Epithelial cell of prostate (primary cell): ENCODE results near the gene GLTP.
A peak's percentile ranks its signal among the peaks of the same experiment; 100 is the strongest.
"Not testable (repeated sequence)": the region's sequence is repeated elsewhere in the genome, so short reads cannot be mapped to it uniquely, and the experiment has no call there.

Source experiments
- DNase-seq: peaks from one replicate; pipeline ENCODE4 v3.0.0-alpha.2; 2011; ENCODE audit warnings: low read depth, low spot score
- H3K27ac ChIP-seq: fragments of 450-650 bp; 2 replicates; pipeline ENCODE4 v1.5.1; 2017; ENCODE audit warnings: mild to moderate bottlenecking

The GLTP gene

GRCh38 chr12:109880043-109880931, at the start of gene GLTP:
Gene GLTP, minus strand, starts transcription at chr12:109880541. Its CDS starts 167 bp downstream, at chr12:109880374.
- DNase-seq: no peak
- H3K27ac ChIP-seq: peak within 1 kb of the TSS; percentile 99

GRCh38 chr12:109929326-109929725, 49.0 kb upstream of the GLTP start:
- DNase-seq, H3K27ac ChIP-seq: not testable (repeated sequence)

GRCh38 chr12:109928058-109928656, 47.8 kb upstream of the GLTP start:
- DNase-seq: no peak
- no peak overlapping the region for H3K27ac ChIP-seq

GRCh38 chr12:109927622-109928021, 47.3 kb upstream of the GLTP start:
- DNase-seq: no peak
- H3K27ac ChIP-seq: no peak overlapping the region

- no peak overlapping the region for H3K27ac ChIP-seq
- no peak for DNase-seq
Observed at GRCh38 chr12:109926488-109927210, 46.3 kb upstream of the GLTP start.

GRCh38 chr12:109926016-109926415, 45.7 kb upstream of the GLTP start:
- no peak for DNase-seq
- H3K27ac ChIP-seq: no peak overlapping the region

- DNase-seq: no peak
Observed at GRCh38 chr12:109925185-109925840, 45.0 kb upstream of the GLTP start.

GRCh38 chr12:109923481-109924245, 43.3 kb upstream of the GLTP start:
- no peak for DNase-seq
- no peak overlapping the region for H3K27ac ChIP-seq

More at GRCh38 chr12:109925185-109925840, 45.0 kb upstream of the GLTP start:
- H3K27ac ChIP-seq: no peak overlapping the region

GRCh38 chr12:109923038-109923437, 42.7 kb upstream of the GLTP start:
- no peak overlapping the region for H3K27ac ChIP-seq
- DNase-seq: no peak

- H3K27ac ChIP-seq: no peak overlapping the region
- no peak for DNase-seq
Observed at GRCh38 chr12:109921982-109922381, 41.6 kb upstream of the GLTP start.

GRCh38 chr12:109920261-109920780, 40.0 kb upstream of the GLTP start:
- no peak overlapping the region for H3K27ac ChIP-seq
- DNase-seq: no peak

- no peak overlapping the region for H3K27ac ChIP-seq
- DNase-seq: no peak
Observed at GRCh38 chr12:109919456-109919855, 39.1 kb upstream of the GLTP start.

GRCh38 chr12:109916045-109916444, 35.7 kb upstream of the GLTP start:
- DNase-seq: no peak
- no peak overlapping the region for H3K27ac ChIP-seq

GRCh38 chr12:109915171-109916040, 35.1 kb upstream of the GLTP start:
- peak; percentile 31 for DNase-seq
- H3K27ac ChIP-seq: no peak overlapping the region

GRCh38 chr12:109914461-109914860, 34.1 kb upstream of the GLTP start:
- no peak overlapping the region for H3K27ac ChIP-seq
- no peak for DNase-seq

GRCh38 chr12:109912855-109913321, 32.5 kb upstream of the GLTP start:
- H3K27ac ChIP-seq: no peak overlapping the region
- DNase-seq: no peak

GRCh38 chr12:109910969-109911348, 30.6 kb upstream of the GLTP start:
- H3K27ac ChIP-seq: no peak overlapping the region
- DNase-seq: no peak

GRCh38 chr12:109910254-109910968, 30.1 kb upstream of the GLTP start:
- no peak for DNase-seq

More at GRCh38 chr12:109910254-109910968, 30.1 kb upstream of the GLTP start:
- H3K27ac ChIP-seq: no peak overlapping the region
